GM18499 (cell line): ENCODE results near the gene GYS1.

ENCODE experiments used
- ATAC-seq: cut with Tn5 transposase; IDR thresholded peaks from one replicate; pipeline ENCODE4 v1.9.1; 2021; ENCODE audit warnings: moderate number of reproducible peaks; ENCODE audit not compliant: insufficient read depth, unreplicated experiment

Gene GYS1

GRCh38 chr19:48965806-48966540 lies 27.1 kb downstream of the GYS1 start:
- ATAC-seq: peak; percentile 5

DNA sequence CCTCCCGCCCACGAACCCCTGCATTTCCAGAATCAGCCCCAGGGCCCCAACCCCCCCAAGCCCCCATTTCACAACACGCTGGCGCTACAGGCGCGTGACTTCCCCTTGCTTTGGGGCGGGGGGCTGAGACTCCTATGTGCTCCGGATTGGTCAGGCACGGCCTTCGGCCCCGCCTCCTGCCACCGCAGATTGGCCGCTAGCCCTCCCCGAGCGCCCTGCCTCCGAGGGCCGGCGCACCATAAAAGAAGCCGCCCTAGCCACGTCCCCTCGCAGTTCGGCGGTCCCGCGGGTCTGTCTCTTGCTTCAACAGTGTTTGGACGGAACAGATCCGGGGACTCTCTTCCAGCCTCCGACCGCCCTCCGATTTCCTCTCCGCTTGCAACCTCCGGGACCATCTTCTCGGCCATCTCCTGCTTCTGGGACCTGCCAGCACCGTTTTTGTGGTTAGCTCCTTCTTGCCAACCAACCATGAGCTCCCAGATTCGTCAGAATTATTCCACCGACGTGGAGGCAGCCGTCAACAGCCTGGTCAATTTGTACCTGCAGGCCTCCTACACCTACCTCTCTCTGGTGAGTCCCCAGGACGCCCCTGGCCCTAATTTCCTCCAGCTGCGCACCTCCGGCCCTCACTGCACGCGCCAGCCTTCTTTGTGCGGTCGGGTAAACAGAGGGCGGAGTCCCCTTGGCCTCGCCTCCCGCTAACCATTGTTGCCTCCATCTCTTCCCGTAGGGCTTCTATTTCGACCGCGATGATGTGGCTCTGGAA lies 27.9 kb downstream of the GYS1 start, which contains the start of gene FTL:
TSS of gene FTL (plus strand) at position 270 of the 766 bp plus-strand sequence. CDS start at position 469, 199 bp downstream.
- peak; percentile 29 for ATAC-seq

DNA sequence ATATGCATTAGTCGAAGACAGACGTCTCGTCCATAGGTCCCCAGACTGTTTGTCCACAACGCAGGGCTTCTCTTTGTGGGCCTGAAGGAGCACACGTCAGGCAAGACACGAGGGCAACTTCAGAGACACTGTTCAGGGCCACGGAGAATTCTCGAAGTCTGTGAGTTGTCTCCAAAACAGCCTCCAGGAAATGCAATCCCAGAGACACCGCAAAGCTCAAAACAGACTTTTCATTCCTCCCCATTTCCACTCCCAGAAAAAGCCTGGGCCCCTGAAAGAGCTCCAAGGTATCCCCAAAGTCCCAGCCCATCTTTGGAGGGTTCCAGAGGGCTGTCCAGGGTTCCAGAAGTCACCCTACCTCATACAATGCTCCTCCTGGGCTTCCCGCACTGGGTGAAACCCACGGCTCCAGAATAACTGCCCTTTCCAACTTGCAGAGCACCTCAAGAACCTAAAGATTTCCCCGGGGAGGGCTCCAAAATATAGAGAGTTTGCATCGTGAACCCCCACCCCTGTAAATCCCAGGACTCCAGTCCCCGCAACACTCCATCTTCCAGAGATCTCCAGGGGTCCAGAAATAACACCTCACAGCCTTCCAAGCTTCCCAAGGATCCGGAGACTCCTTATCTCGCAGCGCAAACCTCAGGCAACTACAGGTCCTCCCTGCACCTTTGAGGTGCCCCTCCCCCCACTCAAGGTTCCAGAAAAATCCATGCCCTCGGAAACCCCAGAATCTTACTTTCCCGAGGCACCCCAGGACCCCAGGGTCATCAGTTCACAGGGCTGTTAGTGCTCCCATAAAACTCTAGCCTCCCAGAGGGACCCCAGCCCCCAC lies 28.7 kb downstream of the GYS1 start:
- no peak for ATAC-seq

DNA sequence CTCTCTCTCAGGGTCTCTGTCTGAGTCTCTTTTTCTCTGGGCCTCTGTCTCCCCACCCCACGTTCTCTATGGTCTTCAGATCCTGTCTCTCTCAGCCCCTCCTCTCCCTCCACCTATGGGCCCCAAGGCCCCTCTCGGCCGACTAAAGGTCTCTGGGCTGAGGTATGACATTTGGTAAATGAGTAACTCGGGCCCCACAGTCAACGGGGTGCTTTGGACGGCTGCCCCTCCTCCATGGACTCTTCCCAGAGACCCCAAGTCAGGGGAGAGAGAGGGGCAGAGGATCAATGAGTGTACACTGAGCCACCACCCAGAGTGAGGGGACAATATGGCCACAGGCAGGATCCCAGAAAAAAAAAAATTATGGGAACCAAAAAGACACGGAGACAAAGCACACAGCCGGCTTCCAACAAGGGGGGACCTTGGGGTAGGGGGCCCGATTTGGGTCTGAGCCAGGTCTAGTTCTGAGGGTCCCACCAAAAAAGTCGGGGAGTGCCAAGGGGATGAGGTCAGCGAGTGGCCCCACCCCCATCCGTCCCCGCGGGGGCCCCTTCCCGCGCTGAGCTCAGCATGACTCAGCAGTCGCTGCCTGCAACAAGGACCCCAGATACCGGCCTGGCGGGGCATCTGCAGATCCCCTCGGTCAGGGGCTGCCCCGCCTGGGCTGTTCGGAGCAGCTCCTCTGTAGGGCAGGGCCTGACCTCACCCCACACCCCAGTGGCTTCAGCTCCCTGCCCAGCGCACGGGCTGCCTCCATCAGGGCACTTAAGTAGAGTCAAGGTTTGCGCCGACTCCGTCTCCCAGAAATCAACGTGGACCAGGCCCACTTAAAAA lies 29.5 kb downstream of the GYS1 start:
- no peak for ATAC-seq

DNA sequence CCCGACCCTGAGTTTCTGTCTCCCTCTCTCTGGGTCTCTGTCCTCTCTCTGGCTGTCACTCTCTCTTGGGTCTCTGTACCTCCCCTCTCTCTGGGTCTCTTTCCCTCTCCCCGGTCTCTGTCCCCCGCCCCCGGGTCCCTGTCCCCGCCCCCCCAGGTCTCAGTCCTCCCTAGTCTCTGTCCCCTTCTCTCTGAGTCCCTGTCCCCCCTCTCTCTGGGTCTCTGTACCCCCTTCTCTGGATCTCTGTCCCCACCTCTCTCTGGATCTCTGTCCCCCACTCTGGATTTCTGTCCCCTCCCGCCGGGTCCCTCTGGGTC lies 30.3 kb downstream of the GYS1 start:
- no peak for ATAC-seq

DNA sequence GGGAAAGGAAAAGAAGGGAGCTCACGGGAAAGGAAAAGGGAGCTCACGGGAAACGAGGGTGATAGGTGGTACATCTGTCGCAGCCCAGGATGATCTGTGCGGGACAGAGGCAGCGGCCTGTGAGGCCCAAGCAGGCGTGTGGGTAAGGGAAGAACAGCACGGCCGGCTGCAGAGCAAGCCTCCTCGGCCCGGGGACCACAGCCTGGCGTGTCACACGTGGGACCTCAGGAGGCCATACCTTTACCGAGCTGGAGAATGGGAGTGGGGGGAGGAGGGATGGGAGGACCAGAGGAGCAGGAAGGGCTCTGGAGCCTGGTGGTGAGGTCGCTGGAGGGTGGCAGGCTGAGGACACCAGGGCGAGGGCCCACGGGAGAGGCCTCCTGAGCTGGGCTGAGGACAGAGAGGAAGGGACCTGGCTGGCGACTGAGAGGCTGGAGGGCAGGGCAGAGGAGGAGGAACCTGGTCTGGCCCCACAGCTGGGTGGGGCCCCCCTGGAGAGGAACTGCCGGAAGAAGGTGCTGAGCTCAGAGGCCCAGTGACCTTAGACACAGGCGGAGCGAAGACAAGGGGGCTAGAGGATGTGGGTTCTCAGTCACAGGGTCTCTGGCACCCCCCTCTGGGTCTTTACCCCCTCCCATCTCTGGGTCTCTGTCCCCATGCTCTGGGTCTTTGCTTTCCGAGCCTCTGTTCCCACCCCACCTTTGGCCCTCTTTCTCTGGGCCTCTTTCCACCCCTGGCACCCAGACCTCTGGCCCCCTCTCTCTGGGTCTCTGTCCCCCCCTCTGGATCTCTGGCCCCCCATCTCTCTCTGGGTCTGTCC lies 30.9 kb downstream of the GYS1 start:
- no peak for ATAC-seq

- no peak for ATAC-seq
Measured at GRCh38 chr19:48961673-48962028, 31.5 kb downstream of the GYS1 start.

- ATAC-seq: no peak
Measured at GRCh38 chr19:48961051-48961649, 32.0 kb downstream of the GYS1 start.

DNA sequence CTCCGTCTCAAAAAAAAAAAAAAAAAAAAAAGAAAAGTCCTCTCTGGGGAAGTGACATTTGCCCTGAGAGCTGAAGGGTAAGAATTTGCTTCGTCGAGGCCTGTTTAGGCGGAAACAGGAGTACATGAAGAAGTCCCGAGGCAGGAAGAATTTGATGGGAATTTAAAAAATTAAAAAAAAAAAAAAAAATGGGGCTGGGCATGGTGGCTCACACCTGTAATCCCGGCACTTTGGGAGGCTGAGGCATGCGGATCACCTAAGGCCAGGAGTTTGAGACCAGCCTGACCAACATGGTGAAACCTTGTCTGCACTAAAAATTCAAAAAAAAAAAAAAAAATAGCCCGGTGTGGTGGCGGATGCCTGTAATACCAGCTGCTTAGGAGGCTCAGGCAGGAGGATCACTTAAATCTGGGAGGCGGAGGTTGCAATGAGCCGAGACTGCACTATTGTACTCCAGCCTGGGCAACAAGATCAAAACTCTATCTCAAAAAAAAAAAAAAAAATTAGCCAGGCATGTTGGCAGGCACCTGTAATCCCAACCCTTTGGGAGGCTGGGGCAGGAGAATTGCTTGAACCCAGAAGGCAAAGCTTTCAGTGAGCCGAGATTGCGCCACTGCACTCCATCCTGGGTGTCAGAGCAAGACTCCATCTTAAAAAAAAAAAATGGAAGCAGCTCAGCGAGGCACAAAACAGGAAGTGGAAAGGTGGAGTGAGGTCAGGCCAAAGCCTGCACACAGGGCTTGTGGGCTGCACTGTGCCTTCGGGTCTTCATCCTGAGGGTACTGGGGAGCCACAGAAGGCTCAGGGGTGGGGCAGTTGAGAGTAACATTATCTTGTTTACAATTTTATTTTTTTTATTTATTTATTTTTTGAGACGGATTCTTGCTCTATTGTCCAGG lies 33.5 kb downstream of the GYS1 start:
- no peak for ATAC-seq

DNA sequence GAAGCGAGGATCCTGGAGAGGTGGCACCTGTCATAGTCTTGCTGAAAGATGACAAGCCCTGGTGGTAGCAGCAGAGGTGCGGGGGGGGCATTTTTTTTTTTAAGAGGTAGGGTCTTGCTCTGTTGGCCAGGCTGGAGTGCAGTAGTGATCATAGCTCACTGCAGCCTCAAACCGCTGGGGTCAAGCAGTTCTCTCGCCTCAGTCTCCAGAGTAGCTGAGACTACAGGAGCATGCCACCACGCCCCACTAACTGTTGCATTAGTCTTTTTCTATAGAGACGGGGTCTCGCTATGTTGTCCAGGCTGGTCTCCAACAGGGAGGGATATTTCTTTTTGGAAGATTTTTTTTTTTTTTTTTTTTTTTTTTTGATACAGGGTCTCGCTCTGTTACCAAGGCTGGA lies 35.1 kb downstream of the GYS1 start:
- no peak for ATAC-seq

DNA sequence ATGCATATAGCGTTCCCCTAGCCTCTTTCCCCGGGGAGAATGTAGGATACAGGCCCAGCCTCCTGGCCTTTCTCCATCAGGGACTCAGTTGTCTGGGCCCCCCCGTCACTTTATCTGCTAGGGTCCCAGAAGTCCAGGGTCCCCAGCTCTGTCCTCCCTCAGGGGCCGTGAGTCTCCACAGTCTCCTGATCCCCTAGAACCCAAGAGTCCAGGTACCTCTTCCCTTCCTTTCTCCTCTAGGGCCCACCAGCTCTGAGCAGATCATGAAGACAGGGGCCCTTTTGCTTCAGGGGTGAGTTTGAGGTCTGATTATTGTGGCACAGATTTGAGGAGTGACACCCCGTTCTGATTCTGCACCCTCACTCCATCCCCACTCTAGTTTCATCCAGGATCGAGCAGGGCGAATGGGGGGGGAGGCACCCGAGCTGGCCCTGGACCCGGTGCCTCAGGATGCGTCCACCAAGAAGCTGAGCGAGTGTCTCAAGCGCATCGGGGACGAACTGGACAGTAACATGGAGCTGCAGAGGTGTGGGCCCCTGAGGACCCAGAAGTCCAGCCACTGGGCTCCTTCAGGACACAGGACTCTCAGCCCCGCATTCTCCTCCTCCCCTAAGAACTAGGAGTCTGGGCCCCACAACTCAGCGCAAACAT lies 37.7 kb downstream of the GYS1 start:
- ATAC-seq: no peak

GRCh38 chr19:48954595-48955307 lies 38.4 kb downstream of the GYS1 start, which contains the start of gene BAX:
TSS of gene BAX (plus strand) at chr19:48954875. CDS start at chr19:48954929, 54 bp downstream.
- ATAC-seq: no peak

GRCh38 chr19:48953990-48954594 lies 39.0 kb downstream of the GYS1 start:
- no peak for ATAC-seq

- ATAC-seq: no peak
Measured at GRCh38 chr19:48953141-48953540, 40.0 kb downstream of the GYS1 start.

DNA sequence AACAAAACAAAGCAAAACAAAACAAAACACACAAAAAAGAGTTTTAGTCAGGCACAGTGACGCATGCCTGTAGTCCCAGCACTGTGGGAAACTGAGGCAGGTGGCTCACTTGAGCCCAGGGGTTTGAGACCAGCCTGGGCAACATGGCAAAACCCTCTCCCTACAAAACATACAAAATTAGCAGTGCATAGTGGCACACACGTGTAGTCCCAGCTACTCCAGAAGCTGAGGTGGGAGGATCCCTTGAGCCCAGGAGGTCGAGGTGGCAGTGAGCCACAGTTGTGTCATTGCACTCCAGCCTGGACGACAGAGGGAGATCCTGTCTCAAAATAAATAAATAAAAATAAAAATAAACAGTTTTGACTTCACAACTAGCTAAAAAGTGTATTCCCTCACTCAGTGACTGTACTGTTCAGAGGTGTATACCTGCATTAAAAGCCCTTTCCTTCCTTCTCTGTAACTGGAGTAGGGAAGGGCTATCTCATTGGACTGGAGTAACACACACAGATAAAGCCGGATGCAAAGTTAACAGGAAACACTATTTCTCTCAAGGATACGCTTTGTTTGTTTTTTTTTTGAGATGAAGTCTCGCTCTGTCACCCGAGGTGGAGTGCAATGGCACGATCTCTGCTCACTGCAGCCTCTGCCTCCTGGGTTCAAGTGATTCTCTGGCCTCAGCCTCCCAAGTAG lies 42.1 kb downstream of the GYS1 start:
- no peak for ATAC-seq

- no peak for ATAC-seq
Measured at GRCh38 chr19:48950159-48950558, 43.0 kb downstream of the GYS1 start.
